WTC11 (cell line): ENCODE data around the gene DMTF1. TPM values are rescaled to one million over a fixed set of nuclear protein-coding genes. Genes with fewer than 3 reads are reported as not detected.

ENCODE experiments used
- ATAC-seq: fragments of 200-7000 bp; cut with Tn5 transposase; 2 replicates; pipeline ENCODE4 v1.10.0; 2021; ENCODE audit warnings: mild to moderate bottlenecking, moderate library complexity
- CTCF ChIA-PET: fragments of 300-600 bp; sonication (Branson Sonifier 250); formaldehyde crosslinking; loops from one replicate; lab custom pipeline; 2021; ENCODE audit warnings: antibody characterized with exemption; lab: Charles Lee
- POLR2A ChIA-PET: fragments of 350-600 bp; sonication (Branson Sonifier 250); formaldehyde crosslinking; loops from one replicate; lab custom pipeline; 2021; ENCODE audit warnings: antibody characterized with exemption; lab: Charles Lee
- DNase-seq: peaks from one replicate; pipeline ENCODE4 v3.0.0; 2021; ENCODE audit warnings: low spot score
- H3K27ac Mint-ChIP-seq: 2 replicates; pipeline ENCODE4 v1.8.0; 2021; ENCODE audit warnings: mixed read lengths
- H3K27me3 Mint-ChIP-seq: 2 replicates; pipeline ENCODE4 v1.8.0; 2021; ENCODE audit warnings: low read depth, mild to moderate bottlenecking, moderate library complexity, mixed read lengths
- H3K36me3 Mint-ChIP-seq: 2 replicates; pipeline ENCODE4 v1.8.0; 2021; ENCODE audit warnings: mixed read lengths
- H3K4me1 Mint-ChIP-seq: 2 replicates; pipeline ENCODE4 v1.8.0; 2022; ENCODE audit warnings: mixed read lengths
- H3K4me3 Mint-ChIP-seq: 2 replicates; pipeline ENCODE4 v1.8.0; 2021; ENCODE audit warnings: mild to moderate bottlenecking, moderate library complexity, mixed read lengths
- H3K9me3 Mint-ChIP-seq: 2 replicates; pipeline ENCODE4 v1.8.0; 2021; ENCODE audit warnings: mixed read lengths
- ELF4 ChIP-seq: sonication (generic); formaldehyde crosslinking; IDR thresholded peaks from 2 replicates; pipeline ENCODE4 v1.8.1; 2022; ENCODE audit warnings: low read depth, mild to moderate bottlenecking, moderate library complexity, missing genetic modification reagents
- GTF2I ChIP-seq: fragments of 250-450 bp; sonication (Bioruptor Pico); conservative IDR thresholded peaks from 2 replicates; pipeline ENCODE4 v1.4.0; 2021; ENCODE audit warnings: mild to moderate bottlenecking
- HMGA2 ChIP-seq: fragments of 250-450 bp; sonication (Bioruptor Pico); IDR thresholded peaks from 2 replicates; pipeline ENCODE4 v1.4.0; 2021; ENCODE audit warnings: mild to moderate bottlenecking, moderate library complexity
- JUN ChIP-seq: sonication (generic); formaldehyde crosslinking; IDR thresholded peaks from 2 replicates; pipeline ENCODE4 v1.8.0; 2023; ENCODE audit warnings: mild to moderate bottlenecking, missing genetic modification reagents
- NR1H2 ChIP-seq: sonication (generic); formaldehyde crosslinking; IDR thresholded peaks from 2 replicates; pipeline ENCODE4 v1.9.0; 2021; ENCODE audit warnings: mild to moderate bottlenecking, moderate library complexity, missing genetic modification reagents
- NR2C2 ChIP-seq: sonication (generic); formaldehyde crosslinking; IDR thresholded peaks from 2 replicates; pipeline ENCODE4 v1.8.0; 2022; ENCODE audit warnings: mild to moderate bottlenecking, missing genetic modification reagents
- SMAD3 ChIP-seq: sonication (generic); formaldehyde crosslinking; IDR thresholded peaks from 2 replicates; pipeline ENCODE4 v1.8.0; 2022; ENCODE audit warnings: missing genetic modification reagents, mild to moderate bottlenecking, borderline replicate concordance
- TEAD4 ChIP-seq: sonication (generic); formaldehyde crosslinking; IDR thresholded peaks from 2 replicates; pipeline ENCODE4 v1.8.0; 2022; ENCODE audit warnings: mild to moderate bottlenecking, missing genetic modification reagents
- ZNF416 ChIP-seq: fragments of 250-450 bp; sonication (Bioruptor Pico); IDR thresholded peaks from 2 replicates; pipeline ENCODE4 v1.9.0; 2021; ENCODE audit warnings: mild to moderate bottlenecking, inconsistent platforms
- total RNA-seq: library from RNA; stranded (reverse); gene quantifications from 3 replicates; pipeline ENCODE4 v1.2.3, GENCODE V29; 2021
- TF ChIP-seq, protein P1 (sequence below): sonication (generic); formaldehyde crosslinking; IDR thresholded peaks from 2 replicates; pipeline ENCODE4 v1.8.1; 2023; ENCODE audit warnings: mild to moderate bottlenecking, missing genetic modification reagents
- TF ChIP-seq, protein P2 (sequence below): fragments of 200-600 bp; IDR thresholded peaks from 2 replicates; pipeline ENCODE4 v1.8.0; 2022; ENCODE audit warnings: antibody characterized with exemption
- TF ChIP-seq, protein P3 (sequence below): fragments of 250-450 bp; sonication (Bioruptor Pico); IDR thresholded peaks from 2 replicates; pipeline ENCODE4 v1.9.0; 2021; ENCODE audit warnings: mild to moderate bottlenecking
- TF ChIP-seq, protein P4 (sequence below): sonication (generic); formaldehyde crosslinking; IDR thresholded peaks from 2 replicates; pipeline ENCODE4 v1.8.1; 2023; ENCODE audit warnings: mild to moderate bottlenecking, missing genetic modification reagents
- TF ChIP-seq, protein P5 (sequence below): sonication (generic); formaldehyde crosslinking; IDR thresholded peaks from 2 replicates; pipeline ENCODE4 v1.8.1; 2022; ENCODE audit warnings: mild to moderate bottlenecking, moderate library complexity, missing genetic modification reagents
- TF ChIP-seq, protein P6 (sequence below): sonication (generic); formaldehyde crosslinking; IDR thresholded peaks from 2 replicates; pipeline ENCODE4 v1.8.1; 2023; ENCODE audit warnings: mild to moderate bottlenecking, missing genetic modification reagents, borderline replicate concordance
- TF ChIP-seq, protein P7 (sequence below): fragments of 250-450 bp; sonication (Bioruptor Pico); IDR thresholded peaks from 2 replicates; pipeline ENCODE4 v1.8.0; 2021; ENCODE audit warnings: mild to moderate bottlenecking
- TF ChIP-seq, protein P8 (sequence below): sonication (generic); formaldehyde crosslinking; IDR thresholded peaks from 2 replicates; pipeline ENCODE4 v1.8.0; 2022; ENCODE audit warnings: mild to moderate bottlenecking, missing genetic modification reagents

Gene DMTF1
- total RNA-seq, 1 experiment from 2014 or later: 79.3 TPM

DNA sequence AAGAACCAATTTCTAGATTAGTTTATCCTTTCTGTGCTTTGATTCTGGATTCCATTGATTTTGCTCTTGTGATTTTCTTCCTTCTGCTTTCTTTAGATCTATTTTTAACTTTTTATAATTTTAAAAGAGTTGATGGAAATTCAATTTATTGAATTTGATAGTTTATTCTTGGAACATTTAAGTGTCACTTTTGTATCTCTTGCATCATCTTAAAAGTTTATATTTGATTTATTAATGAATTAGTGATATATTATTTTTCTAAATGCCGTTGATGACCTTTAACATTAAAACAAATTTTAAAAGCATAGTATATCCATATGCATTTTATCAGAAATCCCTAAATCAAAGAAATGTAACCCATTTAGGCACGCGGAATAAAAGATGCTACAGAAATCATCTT lies 26.9 kb downstream of the DMTF1 start:
- no peak overlapping the region for H3K4me3 Mint-ChIP-seq
- H3K9me3 Mint-ChIP-seq: no peaks in the 10 kb centered on the region
- H3K36me3 Mint-ChIP-seq: peaks cover 72% of the 10 kb centered on the region
- TF ChIP-seq NR1H2 (CRISPR knock-in tag): no peak
- TF ChIP-seq SMAD3 (CRISPR knock-in tag): no peak
- TF ChIP-seq, protein P1, sequence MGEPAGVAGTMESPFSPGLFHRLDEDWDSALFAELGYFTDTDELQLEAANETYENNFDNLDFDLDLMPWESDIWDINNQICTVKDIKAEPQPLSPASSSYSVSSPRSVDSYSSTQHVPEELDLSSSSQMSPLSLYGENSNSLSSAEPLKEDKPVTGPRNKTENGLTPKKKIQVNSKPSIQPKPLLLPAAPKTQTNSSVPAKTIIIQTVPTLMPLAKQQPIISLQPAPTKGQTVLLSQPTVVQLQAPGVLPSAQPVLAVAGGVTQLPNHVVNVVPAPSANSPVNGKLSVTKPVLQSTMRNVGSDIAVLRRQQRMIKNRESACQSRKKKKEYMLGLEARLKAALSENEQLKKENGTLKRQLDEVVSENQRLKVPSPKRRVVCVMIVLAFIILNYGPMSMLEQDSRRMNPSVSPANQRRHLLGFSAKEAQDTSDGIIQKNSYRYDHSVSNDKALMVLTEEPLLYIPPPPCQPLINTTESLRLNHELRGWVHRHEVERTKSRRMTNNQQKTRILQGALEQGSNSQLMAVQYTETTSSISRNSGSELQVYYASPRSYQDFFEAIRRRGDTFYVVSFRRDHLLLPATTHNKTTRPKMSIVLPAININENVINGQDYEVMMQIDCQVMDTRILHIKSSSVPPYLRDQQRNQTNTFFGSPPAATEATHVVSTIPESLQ (CRISPR knock-in tag): no peak
- TF ChIP-seq, protein P2, sequence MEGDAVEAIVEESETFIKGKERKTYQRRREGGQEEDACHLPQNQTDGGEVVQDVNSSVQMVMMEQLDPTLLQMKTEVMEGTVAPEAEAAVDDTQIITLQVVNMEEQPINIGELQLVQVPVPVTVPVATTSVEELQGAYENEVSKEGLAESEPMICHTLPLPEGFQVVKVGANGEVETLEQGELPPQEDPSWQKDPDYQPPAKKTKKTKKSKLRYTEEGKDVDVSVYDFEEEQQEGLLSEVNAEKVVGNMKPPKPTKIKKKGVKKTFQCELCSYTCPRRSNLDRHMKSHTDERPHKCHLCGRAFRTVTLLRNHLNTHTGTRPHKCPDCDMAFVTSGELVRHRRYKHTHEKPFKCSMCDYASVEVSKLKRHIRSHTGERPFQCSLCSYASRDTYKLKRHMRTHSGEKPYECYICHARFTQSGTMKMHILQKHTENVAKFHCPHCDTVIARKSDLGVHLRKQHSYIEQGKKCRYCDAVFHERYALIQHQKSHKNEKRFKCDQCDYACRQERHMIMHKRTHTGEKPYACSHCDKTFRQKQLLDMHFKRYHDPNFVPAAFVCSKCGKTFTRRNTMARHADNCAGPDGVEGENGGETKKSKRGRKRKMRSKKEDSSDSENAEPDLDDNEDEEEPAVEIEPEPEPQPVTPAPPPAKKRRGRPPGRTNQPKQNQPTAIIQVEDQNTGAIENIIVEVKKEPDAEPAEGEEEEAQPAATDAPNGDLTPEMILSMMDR: no peak
- TF ChIP-seq NR2C2 (CRISPR knock-in tag): no peak
- TF ChIP-seq, protein P3, sequence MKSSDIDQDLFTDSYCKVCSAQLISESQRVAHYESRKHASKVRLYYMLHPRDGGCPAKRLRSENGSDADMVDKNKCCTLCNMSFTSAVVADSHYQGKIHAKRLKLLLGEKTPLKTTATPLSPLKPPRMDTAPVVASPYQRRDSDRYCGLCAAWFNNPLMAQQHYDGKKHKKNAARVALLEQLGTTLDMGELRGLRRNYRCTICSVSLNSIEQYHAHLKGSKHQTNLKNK (CRISPR knock-in tag): no peak
- TF ChIP-seq HMGA2: no peak
- TF ChIP-seq GTF2I (CRISPR knock-in tag): no peak
- TF ChIP-seq ZNF416 (CRISPR knock-in tag): no peak
- TF ChIP-seq, protein P4, sequence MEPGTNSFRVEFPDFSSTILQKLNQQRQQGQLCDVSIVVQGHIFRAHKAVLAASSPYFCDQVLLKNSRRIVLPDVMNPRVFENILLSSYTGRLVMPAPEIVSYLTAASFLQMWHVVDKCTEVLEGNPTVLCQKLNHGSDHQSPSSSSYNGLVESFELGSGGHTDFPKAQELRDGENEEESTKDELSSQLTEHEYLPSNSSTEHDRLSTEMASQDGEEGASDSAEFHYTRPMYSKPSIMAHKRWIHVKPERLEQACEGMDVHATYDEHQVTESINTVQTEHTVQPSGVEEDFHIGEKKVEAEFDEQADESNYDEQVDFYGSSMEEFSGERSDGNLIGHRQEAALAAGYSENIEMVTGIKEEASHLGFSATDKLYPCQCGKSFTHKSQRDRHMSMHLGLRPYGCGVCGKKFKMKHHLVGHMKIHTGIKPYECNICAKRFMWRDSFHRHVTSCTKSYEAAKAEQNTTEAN (CRISPR knock-in tag): no peak
- TF ChIP-seq, protein P5, sequence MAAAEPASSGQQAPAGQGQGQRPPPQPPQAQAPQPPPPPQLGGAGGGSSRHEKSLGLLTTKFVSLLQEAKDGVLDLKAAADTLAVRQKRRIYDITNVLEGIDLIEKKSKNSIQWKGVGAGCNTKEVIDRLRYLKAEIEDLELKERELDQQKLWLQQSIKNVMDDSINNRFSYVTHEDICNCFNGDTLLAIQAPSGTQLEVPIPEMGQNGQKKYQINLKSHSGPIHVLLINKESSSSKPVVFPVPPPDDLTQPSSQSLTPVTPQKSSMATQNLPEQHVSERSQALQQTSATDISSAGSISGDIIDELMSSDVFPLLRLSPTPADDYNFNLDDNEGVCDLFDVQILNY: no peak
- TF ChIP-seq, protein P6, sequence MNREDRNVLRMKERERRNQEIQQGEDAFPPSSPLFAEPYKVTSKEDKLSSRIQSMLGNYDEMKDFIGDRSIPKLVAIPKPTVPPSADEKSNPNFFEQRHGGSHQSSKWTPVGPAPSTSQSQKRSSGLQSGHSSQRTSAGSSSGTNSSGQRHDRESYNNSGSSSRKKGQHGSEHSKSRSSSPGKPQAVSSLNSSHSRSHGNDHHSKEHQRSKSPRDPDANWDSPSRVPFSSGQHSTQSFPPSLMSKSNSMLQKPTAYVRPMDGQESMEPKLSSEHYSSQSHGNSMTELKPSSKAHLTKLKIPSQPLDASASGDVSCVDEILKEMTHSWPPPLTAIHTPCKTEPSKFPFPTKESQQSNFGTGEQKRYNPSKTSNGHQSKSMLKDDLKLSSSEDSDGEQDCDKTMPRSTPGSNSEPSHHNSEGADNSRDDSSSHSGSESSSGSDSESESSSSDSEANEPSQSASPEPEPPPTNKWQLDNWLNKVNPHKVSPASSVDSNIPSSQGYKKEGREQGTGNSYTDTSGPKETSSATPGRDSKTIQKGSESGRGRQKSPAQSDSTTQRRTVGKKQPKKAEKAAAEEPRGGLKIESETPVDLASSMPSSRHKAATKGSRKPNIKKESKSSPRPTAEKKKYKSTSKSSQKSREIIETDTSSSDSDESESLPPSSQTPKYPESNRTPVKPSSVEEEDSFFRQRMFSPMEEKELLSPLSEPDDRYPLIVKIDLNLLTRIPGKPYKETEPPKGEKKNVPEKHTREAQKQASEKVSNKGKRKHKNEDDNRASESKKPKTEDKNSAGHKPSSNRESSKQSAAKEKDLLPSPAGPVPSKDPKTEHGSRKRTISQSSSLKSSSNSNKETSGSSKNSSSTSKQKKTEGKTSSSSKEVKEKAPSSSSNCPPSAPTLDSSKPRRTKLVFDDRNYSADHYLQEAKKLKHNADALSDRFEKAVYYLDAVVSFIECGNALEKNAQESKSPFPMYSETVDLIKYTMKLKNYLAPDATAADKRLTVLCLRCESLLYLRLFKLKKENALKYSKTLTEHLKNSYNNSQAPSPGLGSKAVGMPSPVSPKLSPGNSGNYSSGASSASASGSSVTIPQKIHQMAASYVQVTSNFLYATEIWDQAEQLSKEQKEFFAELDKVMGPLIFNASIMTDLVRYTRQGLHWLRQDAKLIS (CRISPR knock-in tag): no peak
- no peak for TF ChIP-seq TEAD4 (CRISPR knock-in tag)
- TF ChIP-seq, protein P7, sequence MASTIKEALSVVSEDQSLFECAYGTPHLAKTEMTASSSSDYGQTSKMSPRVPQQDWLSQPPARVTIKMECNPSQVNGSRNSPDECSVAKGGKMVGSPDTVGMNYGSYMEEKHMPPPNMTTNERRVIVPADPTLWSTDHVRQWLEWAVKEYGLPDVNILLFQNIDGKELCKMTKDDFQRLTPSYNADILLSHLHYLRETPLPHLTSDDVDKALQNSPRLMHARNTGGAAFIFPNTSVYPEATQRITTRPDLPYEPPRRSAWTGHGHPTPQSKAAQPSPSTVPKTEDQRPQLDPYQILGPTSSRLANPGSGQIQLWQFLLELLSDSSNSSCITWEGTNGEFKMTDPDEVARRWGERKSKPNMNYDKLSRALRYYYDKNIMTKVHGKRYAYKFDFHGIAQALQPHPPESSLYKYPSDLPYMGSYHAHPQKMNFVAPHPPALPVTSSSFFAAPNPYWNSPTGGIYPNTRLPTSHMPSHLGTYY (CRISPR knock-in tag): no peak
- no peak for TF ChIP-seq JUN
- TF ChIP-seq, protein P8, sequence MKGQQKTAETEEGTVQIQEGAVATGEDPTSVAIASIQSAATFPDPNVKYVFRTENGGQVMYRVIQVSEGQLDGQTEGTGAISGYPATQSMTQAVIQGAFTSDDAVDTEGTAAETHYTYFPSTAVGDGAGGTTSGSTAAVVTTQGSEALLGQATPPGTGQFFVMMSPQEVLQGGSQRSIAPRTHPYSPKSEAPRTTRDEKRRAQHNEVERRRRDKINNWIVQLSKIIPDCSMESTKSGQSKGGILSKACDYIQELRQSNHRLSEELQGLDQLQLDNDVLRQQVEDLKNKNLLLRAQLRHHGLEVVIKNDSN (CRISPR knock-in tag): no peak
- TF ChIP-seq ELF4 (CRISPR knock-in tag): no peak
- no peaks in the 10 kb centered on the region for H3K27me3 Mint-ChIP-seq
- ChIA-PET CTCF (no interaction called here), POLR2A (no interaction called here)
- no peak overlapping the region for H3K27ac Mint-ChIP-seq
- ATAC-seq: no peak
- H3K4me1 Mint-ChIP-seq: no peaks in the 10 kb centered on the region
- DNase-seq: no peak
